DMS153 (cell line): ENCODE results near the gene ATP8A1.

ENCODE experiments used
- DNase-seq: peaks from one replicate; lab custom pipeline; 2025; lab: John Stamatoyannopoulos, UW

ATP8A1 gene

DNA sequence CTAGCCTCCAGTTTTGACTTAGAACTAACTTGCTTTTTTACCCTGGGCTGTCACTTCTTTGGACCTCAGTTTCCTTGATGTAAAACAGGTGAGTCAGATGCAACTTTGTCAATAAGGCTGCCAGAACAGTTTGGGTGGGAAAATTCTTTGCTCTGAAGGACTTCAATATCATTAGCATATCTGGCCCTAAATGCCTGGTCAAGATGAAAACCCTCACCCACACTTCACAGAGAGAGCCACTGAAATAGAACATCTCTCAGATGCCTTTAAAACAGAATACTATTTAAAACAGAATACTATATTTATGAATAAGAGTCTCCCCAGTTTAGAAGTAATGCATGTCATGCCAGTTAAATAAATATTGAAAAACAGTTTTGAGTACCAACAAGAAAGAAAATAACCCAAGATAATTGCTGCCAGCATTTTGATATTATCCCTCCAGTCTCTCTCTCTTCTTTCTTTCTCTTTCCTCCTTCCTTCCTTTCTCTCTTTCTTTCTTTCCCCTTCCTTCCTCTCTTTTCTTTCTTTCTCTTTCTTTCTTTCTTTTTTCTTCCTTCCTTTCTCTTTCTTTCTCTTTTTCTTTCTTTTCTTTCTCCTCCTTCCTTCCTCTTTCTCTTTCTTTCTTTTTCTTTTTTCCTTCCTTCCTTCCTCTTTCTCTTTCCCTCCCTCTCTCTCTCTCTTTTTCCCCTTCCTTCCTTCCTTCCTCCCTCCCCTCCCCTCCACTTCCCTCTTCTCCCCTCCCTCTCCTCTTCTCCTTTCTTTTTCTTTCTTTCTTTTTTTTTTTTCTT, 292.4 kb downstream of the ATP8A1 start:
- no peak for DNase-seq

- no peak for DNase-seq
These were observed 293.3 kb downstream of the ATP8A1 start for GRCh38 chr4:42363614-42364013.

DNA sequence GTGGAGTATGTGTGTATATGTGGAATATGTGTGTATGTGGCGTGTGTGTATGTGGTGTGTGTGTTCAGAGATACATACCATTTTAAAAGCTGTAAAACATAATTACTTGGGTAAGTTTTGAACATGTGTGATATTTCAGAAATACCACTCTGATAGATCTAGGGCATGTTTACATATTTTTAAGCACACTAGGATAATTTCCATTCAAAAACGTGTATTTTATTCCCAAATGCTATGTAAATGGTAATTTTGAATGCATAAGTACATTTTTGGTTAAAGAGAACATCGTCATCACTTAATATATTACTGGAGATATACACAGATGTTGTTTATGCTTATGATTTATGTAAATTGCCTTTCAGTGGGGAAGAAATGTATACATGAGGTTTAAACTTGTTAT, 294.3 kb downstream of the ATP8A1 start:
- no peak for DNase-seq

DNA sequence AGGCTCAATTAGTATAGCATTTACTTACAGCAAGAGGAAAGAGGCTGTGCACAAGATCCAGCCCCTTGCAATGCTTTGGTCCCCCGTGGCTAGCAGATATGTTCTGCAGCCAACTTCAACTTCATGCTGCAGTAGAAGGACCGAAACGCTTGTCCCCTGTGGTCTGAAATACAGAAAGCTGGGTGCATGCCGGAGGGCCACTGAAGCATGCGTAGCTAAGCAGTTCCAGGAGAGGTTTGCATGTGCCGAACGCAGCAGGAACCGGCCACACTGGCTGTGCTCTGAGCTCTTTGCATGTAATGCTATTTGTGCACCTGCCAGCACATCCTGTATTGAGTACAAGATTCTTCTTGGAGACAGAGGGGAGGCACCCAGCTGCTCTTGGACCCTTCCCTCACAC, 295.4 kb downstream of the ATP8A1 start:
- no peak for DNase-seq

GRCh38 chr4:42360256-42360669, 296.6 kb downstream of the ATP8A1 start:
- no peak for DNase-seq

DNA sequence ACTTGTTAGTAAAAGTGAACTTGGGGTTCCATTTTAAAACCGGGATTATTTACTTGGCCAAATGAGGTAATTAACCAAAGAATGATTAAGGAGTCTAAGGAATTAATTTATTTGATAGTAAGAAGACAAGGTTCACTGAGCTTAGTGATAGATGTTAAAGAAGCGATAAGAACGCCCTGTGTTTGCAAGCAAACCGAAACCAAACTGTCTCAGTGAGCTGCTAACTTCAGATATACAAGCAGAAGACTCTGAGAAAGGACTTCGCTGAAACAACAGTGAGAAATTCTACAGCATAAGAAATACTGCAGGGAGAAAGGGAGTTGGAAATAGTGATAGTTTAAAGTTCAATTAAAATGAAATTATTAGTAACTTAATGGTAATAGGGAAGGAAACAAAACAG, 297.2 kb downstream of the ATP8A1 start:
- no peak for DNase-seq
